MM.1S (cell line): ENCODE results near the gene ADAMTS4.

ENCODE experiments used
- CTCF ChIP-seq: fragments of 300-600 bp; sonication (generic); IDR thresholded peaks from 2 replicates; pipeline ENCODE4 v1.5.1; 2016; ENCODE audit warnings: antibody characterized with exemption, low read length, mixed read lengths
- EZH2phosphoT487 ChIP-seq: fragments of 300-600 bp; sonication (generic); IDR thresholded peaks from 2 replicates; pipeline ENCODE4 v1.6.1; 2018; ENCODE audit warnings: antibody characterized with exemption, low read length

- TF ChIP-seq CTCF (no peak), EZH2phosphoT487 (no peak)
These were observed 25.1 kb downstream of the ADAMTS4 start for GRCh38 chr1:161173711-161174110.
